Uterus (tissue), 2 donors: ENCODE measurements around the gene FSTL5.

ENCODE experiments used
- CTCF ChIP-seq, 4 experiments: fragments of 200-600 bp in 2 of 4; fragments of 450-650 bp in 2 of 4; sonication (generic) in 2 of 4; IDR thresholded peaks; one replicate each; pipeline ENCODE4 v1.5.1; 2016 to 2019; ENCODE audit warnings: antibody characterized with exemption in 4 of 4, mild to moderate bottlenecking in 2 of 4, moderate library complexity in 1 of 4
- POLR2A ChIP-seq, 2 donors: fragments of 450-650 bp; IDR thresholded peaks; one replicate each; pipeline ENCODE4 v1.6.1; 2016; ENCODE audit warnings: antibody characterized with exemption in 2 of 2, mild to moderate bottlenecking in 1 of 2, moderate library complexity in 1 of 2

GRCh38 chr4:161404346-161405110 is 759.3 kb downstream of the FSTL5 start:
- TF ChIP-seq CTCF (IDR thresholded peaks at IDR 0.05) (no peak), POLR2A (IDR thresholded peaks at IDR 0.05) (no peak)
